HL-60 (cell line): ENCODE results near the gene ABCA10.

Experiments
- GABPA ChIP-seq: IDR thresholded peaks from 2 replicates; pipeline ENCODE4 v1.6.1; 2012; ENCODE audit warnings: low read depth
- POLR2AphosphoS5 ChIP-seq: IDR thresholded peaks from 2 replicates; pipeline ENCODE4 v1.6.1; 2012; ENCODE audit warnings: low read depth
- SPI1 ChIP-seq: IDR thresholded peaks from 2 replicates; pipeline ENCODE4 v1.6.1; 2012; ENCODE audit warnings: low read depth, mild to moderate bottlenecking, borderline replicate concordance
- TF ChIP-seq, protein P1 (sequence below): IDR thresholded peaks from one replicate; pipeline ENCODE4 v1.5.1; 2011; ENCODE audit warnings: low read length, control low read depth, inconsistent platforms; ENCODE audit not compliant: insufficient read depth
- TF ChIP-seq, protein P2 (sequence below): IDR thresholded peaks from 2 replicates; pipeline ENCODE4 v1.6.1; 2012; ENCODE audit warnings: low read depth; ENCODE audit not compliant: insufficient replicate concordance

DNA sequence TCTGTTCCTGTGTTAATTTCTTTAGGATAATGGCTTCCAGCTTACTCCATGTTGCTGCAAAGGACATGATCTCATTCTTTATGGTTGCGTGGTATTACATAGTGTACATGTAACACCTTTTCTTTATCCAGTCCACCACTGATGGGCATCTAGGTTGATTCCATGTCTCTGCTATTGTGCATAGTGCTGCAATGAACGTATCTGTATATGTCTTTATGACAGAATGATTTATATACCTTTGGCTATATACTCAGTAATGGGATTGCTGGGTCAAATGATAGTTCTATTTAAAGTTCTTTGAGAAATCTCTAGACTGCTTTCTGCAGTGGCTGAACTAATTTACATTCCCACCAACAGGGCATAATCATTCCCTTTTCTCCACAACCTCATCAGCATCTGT, 39.8 kb downstream of the ABCA10 start:
- TF ChIP-seq, protein P1, sequence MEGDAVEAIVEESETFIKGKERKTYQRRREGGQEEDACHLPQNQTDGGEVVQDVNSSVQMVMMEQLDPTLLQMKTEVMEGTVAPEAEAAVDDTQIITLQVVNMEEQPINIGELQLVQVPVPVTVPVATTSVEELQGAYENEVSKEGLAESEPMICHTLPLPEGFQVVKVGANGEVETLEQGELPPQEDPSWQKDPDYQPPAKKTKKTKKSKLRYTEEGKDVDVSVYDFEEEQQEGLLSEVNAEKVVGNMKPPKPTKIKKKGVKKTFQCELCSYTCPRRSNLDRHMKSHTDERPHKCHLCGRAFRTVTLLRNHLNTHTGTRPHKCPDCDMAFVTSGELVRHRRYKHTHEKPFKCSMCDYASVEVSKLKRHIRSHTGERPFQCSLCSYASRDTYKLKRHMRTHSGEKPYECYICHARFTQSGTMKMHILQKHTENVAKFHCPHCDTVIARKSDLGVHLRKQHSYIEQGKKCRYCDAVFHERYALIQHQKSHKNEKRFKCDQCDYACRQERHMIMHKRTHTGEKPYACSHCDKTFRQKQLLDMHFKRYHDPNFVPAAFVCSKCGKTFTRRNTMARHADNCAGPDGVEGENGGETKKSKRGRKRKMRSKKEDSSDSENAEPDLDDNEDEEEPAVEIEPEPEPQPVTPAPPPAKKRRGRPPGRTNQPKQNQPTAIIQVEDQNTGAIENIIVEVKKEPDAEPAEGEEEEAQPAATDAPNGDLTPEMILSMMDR = no peak
- TF ChIP-seq, protein P2, sequence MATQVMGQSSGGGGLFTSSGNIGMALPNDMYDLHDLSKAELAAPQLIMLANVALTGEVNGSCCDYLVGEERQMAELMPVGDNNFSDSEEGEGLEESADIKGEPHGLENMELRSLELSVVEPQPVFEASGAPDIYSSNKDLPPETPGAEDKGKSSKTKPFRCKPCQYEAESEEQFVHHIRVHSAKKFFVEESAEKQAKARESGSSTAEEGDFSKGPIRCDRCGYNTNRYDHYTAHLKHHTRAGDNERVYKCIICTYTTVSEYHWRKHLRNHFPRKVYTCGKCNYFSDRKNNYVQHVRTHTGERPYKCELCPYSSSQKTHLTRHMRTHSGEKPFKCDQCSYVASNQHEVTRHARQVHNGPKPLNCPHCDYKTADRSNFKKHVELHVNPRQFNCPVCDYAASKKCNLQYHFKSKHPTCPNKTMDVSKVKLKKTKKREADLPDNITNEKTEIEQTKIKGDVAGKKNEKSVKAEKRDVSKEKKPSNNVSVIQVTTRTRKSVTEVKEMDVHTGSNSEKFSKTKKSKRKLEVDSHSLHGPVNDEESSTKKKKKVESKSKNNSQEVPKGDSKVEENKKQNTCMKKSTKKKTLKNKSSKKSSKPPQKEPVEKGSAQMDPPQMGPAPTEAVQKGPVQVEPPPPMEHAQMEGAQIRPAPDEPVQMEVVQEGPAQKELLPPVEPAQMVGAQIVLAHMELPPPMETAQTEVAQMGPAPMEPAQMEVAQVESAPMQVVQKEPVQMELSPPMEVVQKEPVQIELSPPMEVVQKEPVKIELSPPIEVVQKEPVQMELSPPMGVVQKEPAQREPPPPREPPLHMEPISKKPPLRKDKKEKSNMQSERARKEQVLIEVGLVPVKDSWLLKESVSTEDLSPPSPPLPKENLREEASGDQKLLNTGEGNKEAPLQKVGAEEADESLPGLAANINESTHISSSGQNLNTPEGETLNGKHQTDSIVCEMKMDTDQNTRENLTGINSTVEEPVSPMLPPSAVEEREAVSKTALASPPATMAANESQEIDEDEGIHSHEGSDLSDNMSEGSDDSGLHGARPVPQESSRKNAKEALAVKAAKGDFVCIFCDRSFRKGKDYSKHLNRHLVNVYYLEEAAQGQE = no peak
- no peak for TF ChIP-seq GABPA
- no peak for TF ChIP-seq POLR2AphosphoS5
- no peak for TF ChIP-seq SPI1
